Tibial artery (tissue), 4 donors: ENCODE results near the gene IL2RA.
"Not testable (repeated sequence)": the region's sequence is repeated elsewhere in the genome, so short reads cannot be mapped to it uniquely, and the experiment has no call there.

Experiments
- DNase-seq, 2 donors: peaks; one replicate each; pipeline ENCODE4 v3.0.0-alpha.2; 2019
- H3K27ac ChIP-seq, 2 donors: fragments of 200-600 bp; sonication (generic) in 1 of 2; 1 replicate in 1 of 2; 2 replicates in 1 of 2; pipeline ENCODE4 v1.5.1; 2018 to 2019; ENCODE audit warnings: mild to moderate bottlenecking in 1 of 2
- H3K27me3 ChIP-seq, 2 donors: fragments of 200-600 bp; sonication (generic) in 1 of 2; one replicate each; pipeline versions ENCODE4 v1.5.1 to v1.6.0; 2016 to 2019
- H3K36me3 ChIP-seq, 3 donors: fragments of 200-600 bp; sonication (generic) in 2 of 3; one replicate each; pipeline ENCODE4 v1.5.1; 2016 to 2019; ENCODE audit warnings: mild to moderate bottlenecking in 2 of 3
- H3K4me1 ChIP-seq, 4 donors: fragments of 200-600 bp; sonication (generic) in 2 of 4; 1 replicate in 3 of 4; 2 replicates in 1 of 4; pipeline ENCODE4 v1.5.1; 2016 to 2019
- H3K4me3 ChIP-seq, 2 donors: fragments of 200-600 bp; sonication (generic) in 1 of 2; 1 replicate in 1 of 2; 2 replicates in 1 of 2; pipeline ENCODE4 v1.5.1; 2018 to 2019; ENCODE audit warnings: mild to moderate bottlenecking in 2 of 2
- H3K9me3 ChIP-seq, 3 donors: fragments of 200-600 bp; sonication (generic) in 1 of 3; one replicate each; pipeline ENCODE4 v1.5.1; 2016 to 2019
- CTCF ChIP-seq, 2 experiments: fragments of 200-600 bp in 1 of 2; fragments of 450-650 bp in 1 of 2; IDR thresholded peaks; one replicate each; pipeline ENCODE4 v1.5.1; 2017 to 2019; ENCODE audit warnings: antibody characterized with exemption in 2 of 2, mild to moderate bottlenecking in 1 of 2, moderate library complexity in 1 of 2
- intact Hi-C: fragments of 100-400 bp; cut with DNase I; formaldehyde crosslinking; loops from one replicate; pipeline ENCODE4 v1.15.0; 2023; ENCODE audit warnings: low total_unique reads

Gene IL2RA

GRCh38 chr10:6006991-6007390 lies 55.2 kb downstream of the IL2RA start:
- H3K27me3 ChIP-seq, result no peaks in the 10 kb centered on the region
- H3K4me3 ChIP-seq, result no peak overlapping the region
- DNase-seq, result no peak
- intact Hi-C loops, result no loop called here
- H3K36me3 ChIP-seq, result no peaks in the 10 kb centered on the region
- H3K4me1 ChIP-seq, result no peaks in the 10 kb centered on the region
- peaks cover 0 to 8% (median 2%) of the 10 kb centered on the region in 3 donors for H3K9me3 ChIP-seq
- no peak for TF ChIP-seq CTCF (IDR thresholded peaks at IDR 0.05)
- no peak overlapping the region for H3K27ac ChIP-seq

DNA sequence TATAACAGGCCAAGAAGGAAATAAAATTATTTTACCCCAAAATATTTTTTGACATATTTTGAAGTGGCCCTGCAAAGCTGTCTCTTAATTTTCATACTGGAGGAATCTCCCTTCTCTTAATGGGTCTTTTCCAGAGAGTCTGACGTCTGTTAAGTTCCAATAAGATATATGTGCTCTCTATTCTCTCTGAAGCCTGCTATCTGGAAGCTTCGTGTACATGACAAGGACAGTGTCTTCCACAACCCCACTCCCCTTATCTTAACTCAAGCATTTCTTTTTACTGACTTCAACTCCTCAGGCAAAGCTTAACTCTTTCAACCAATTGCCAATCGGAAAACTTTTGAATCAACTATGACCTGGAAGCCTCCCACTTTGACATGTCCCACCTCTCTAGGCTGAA lies 55.6 kb downstream of the IL2RA start:
- TF ChIP-seq CTCF (IDR thresholded peaks at IDR 0.05), result no peak
- DNase-seq, result no peak
- intact Hi-C loops, result no loop called here
- Histone ChIP-seq H3K36me3 (no peaks in the 10 kb centered on the region), H3K4me1 (no peaks in the 10 kb centered on the region), H3K27me3 (no peaks in the 10 kb centered on the region), H3K27ac (no peak overlapping the region), H3K9me3 (peaks cover 0 to 8% (median 2%) of the 10 kb centered on the region in 3 donors), H3K4me3 (no peak overlapping the region)

DNA sequence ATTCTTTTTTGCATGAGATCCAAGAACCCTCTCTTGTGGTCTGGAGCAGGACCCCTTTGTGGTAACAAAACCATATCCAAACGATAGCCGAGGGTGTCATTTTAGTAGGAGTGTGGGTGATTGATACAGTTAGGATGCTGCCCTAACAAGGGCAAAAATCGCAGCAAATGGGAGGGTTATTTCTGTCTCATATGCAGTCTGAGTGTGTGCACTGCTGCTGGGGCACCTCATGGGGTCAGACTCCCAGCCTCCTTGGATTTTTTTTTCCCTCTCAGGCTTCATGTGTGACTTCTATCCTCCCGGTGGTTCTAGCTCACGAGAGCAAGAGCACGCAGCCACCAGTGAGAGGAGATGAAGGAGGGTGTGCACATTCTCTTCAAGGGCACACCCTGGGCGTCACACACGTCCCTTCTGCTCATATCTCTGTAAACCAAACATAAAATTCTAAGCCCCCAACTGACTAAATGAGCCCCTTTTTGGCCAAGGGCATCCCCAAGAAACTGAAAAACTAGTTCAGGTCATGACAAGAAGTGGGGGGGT lies 56.2 kb downstream of the IL2RA start:
- DNase-seq, result no peak
- peaks cover 0 to 8% (median 2%) of the 10 kb centered on the region in 3 donors for H3K9me3 ChIP-seq
- TF ChIP-seq CTCF (IDR thresholded peaks at IDR 0.05), result no peak
- H3K36me3 ChIP-seq, result no peaks in the 10 kb centered on the region
- no peaks in the 10 kb centered on the region for H3K27me3 ChIP-seq
- no peaks in the 10 kb centered on the region for H3K4me1 ChIP-seq
- no peak overlapping the region for H3K4me3 ChIP-seq
- H3K27ac ChIP-seq, result no peak overlapping the region
- intact Hi-C loops, result no loop called here

- H3K4me1 ChIP-seq, H3K27me3 ChIP-seq, H3K4me3 ChIP-seq, H3K27ac ChIP-seq, intact Hi-C loops, H3K9me3 ChIP-seq, DNase-seq, H3K36me3 ChIP-seq: not testable (repeated sequence)
These were observed 56.9 kb downstream of the IL2RA start for GRCh38 chr10:6005161-6005804.

GRCh38 chr10:6002809-6003510 lies 59.2 kb downstream of the IL2RA start:
- peaks cover 0 to 8% of the 10 kb centered on the region in 2 donors for H3K27me3 ChIP-seq
- H3K27ac ChIP-seq, result no peak overlapping the region
- H3K9me3 ChIP-seq, result peaks cover 0 to 8% (median 2%) of the 10 kb centered on the region in 3 donors
- no peak for TF ChIP-seq CTCF (IDR thresholded peaks at IDR 0.05)
- H3K4me1 ChIP-seq, result no peaks in the 10 kb centered on the region
- DNase-seq, result no peak
- no peak overlapping the region for H3K4me3 ChIP-seq
- H3K36me3 ChIP-seq, result no peaks in the 10 kb centered on the region
- intact Hi-C loops, result no loop called here

GRCh38 chr10:5999440-6000165 lies 62.6 kb downstream of the IL2RA start:
- peaks cover 0 to 8% of the 10 kb centered on the region in 2 donors for H3K27me3 ChIP-seq
- no peak overlapping the region for H3K27ac ChIP-seq
- H3K4me1 ChIP-seq, result no peaks in the 10 kb centered on the region
- no peak overlapping the region for H3K4me3 ChIP-seq
- DNase-seq, result no peak
- H3K9me3 ChIP-seq, result no peaks in the 10 kb centered on the region
- TF ChIP-seq CTCF (IDR thresholded peaks at IDR 0.05), result no peak
- H3K36me3 ChIP-seq, result no peaks in the 10 kb centered on the region
- intact Hi-C loops, result no loop called here
